AG08396 (cell line): ENCODE data around the gene HOXA7.

ENCODE experiments used
- DNase-seq: peaks from one replicate; pipeline ENCODE4 v3.0.0; 2012; ENCODE audit warnings: low spot score, mixed read lengths

Gene HOXA7

GRCh38 chr7:27170426-27171324, 14.2 kb upstream of the HOXA7 start:
- no peak for DNase-seq

- no peak for DNase-seq
Observed at GRCh38 chr7:27169658-27170425, 13.4 kb upstream of the HOXA7 start.

DNA sequence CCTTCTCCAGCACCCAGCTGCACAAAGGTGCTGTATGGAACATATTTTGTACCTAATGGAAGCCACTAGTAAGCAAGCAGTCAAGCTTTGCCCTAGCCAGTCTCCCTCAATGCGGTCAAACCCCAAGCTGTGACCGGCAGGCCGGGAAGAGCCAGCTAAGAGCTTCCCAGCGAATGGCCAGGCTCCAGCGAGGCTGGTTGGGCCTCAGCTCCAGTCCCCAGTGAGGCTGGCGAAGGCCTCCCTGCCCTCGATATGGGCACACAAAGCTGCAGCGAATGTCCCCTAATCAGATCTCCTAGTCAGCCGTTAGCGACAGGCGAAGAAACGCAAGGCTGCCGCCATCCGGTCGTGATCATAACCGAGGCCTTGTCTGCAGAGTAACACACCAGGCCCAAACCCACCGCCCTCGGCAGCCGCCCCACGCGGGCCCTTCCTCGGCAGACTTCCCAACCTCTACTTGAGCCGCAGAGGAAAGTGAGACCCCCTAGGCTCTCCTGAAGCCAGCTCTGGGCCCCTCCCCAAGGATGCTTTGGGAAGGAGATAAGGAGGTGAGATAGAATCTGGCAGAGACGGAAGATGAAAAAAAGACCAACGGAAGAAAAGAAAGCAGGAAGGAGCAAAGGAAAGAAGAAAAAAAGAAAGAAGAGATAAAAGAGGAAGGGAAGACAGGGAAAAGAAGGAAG, 11.9 kb upstream of the HOXA7 start:
- DNase-seq = no peak

DNA sequence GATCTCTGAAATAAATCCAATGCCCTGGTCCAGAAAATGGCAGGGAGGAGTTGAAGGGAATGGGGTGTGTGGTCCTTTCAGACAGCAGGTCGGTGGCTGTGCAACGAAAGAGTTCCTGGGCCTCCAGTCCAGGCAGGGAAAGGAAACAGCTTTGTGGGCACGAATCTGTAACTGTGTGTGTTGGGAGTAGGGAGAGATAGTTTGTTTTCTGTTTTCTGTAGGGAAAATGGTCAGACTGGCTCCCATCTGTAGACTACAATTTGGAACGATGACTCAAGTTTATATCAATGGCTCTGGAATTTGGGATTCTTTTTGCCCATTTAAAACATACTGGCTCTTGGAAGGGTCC, 11.4 kb upstream of the HOXA7 start:
- no peak for DNase-seq

DNA sequence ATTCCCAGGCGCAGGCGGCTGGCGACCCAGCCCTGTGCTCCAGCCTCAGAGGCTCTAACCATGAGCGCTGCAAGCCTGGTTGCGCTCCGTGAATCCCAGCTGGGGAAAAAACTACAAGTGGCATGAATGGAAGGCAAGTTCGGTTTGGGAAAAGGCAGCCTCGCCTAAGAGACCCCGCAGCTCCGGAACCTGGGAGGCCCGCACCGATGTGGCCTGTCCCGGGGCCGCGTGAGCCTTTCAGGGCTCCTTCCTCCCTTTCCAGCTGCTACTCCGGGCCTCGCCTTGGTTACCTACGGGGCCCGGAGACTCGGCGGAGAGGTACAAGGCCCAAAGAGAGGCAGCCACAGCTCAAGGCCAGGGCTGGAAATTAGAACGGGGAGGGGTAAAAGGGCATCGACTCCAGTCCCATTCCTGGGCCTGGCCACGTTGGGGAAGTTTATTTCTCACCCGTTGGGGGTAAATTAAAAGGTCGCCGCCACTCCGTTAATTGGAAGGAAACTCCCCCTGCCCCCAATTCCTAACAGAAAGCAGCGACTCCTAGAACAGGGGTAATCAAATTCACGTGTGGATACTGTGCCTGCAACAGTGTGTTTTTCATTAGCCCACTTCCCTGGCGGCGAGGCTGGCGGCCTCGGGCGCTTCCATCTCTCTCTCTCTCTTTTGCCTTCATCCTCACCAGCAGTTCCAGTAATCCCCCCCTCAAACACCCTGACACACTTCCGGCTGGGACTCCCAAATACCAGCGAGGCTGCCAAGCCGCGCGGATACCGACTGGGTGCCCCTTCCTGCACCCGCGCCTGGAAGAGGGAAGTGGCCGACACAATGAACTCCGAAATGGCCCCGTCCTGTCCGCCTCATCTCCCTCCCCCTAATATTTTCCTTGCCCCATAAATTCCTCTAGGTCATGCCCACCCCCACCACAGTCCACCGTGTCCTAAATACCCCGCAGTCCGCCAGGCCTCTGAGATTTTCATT, 10.3 kb upstream of the HOXA7 start:
- DNase-seq = no peak

- DNase-seq = no peak
Observed at GRCh38 chr7:27165996-27166530, 9.6 kb upstream of the HOXA7 start.

GRCh38 chr7:27165089-27165995, 8.9 kb upstream of the HOXA7 start, which contains the start of gene HOXA9:
HOXA9 (minus strand) TSS chr7:27165537; CDS start chr7:27165457, 80 bp downstream.
- no peak for DNase-seq

DNA sequence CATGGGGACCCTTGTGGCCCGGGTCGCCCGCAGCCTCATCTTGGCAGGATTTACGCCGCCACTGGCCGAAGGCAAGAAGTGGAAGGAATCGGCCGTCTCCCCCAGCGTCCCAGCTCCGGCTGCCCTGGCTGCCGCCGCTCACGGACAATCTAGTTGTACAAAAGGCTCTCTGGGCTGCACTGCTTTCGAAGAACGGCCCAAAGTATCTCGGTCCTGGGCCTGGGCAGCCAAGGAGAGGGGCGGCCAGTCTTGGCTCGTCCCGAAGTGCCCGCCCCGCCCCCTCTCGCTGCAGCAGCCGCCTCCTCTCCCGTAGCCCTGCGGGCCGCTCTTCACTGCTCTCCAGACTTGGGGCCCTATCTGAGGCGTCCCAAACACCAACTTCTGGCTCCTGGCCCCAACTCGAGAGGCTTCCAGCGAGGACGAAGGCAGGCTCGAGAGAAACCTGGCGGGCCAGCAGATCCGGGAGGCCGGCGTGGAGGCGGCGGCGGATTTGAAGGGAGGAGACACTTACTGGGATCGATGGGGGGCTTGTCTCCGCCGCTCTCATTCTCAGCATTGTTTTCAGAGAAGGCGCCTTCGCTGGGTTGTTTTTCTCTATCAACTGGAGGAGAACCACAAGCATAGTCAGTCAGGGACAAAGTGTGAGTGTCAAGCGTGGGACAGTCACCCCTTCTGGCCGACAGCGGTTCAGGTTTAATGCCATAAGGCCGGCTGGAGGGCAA, 8.1 kb upstream of the HOXA7 start:
- DNase-seq = no peak

DNA sequence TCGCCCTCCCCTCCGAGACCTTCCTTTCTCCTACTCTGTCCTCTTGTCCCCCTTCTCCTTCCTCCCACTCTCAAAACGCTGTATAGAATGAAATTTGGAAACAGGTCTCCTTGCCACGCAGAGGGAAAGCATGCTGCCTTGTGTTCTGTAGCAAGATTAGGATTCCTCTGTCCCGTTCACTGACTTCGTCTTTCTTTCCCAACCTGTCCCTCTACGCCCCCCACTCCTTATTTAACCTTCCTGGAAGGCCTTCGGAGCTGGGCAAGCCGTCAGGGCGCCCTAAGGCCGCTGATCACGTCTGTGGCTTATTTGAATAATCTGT, 7.5 kb upstream of the HOXA7 start:
- no peak for DNase-seq

- DNase-seq = no peak
Observed at GRCh38 chr7:27163288-27164044, 7.0 kb upstream of the HOXA7 start.

DNA sequence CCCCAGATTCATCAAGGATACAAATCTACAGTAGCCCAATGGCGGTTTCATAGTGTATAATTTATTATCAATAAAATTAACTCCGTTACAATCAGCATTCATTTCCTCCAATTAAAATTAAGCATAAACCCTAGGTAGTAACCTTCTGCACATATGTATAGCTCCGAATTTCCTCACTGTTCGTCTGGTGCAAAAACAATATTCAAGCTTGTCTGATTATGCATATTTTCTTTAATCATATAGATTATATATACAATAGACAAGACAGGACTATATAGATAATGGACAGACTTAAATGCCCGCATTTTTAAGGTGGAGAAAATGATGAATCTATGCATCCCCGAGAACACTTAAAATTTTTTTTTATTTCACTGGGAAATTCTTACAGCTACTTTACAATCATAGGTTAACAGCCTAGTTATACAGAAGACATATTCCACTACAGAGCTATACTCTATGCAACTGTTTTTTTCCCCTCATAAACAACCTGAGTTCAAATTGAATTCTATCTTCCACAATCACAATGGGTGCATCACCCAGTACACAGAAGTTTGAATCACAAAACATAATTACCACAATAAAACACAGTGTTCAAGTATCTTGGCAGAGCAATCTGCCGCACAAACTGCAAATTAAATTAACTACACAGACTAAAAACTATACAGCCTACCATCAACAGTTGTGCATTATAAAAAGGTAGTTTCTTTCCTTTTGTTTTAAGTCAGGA, 6.2 kb upstream of the HOXA7 start:
- no peak for DNase-seq

- DNase-seq = no peak
Observed at GRCh38 chr7:27161721-27162560, 5.5 kb upstream of the HOXA7 start.

GRCh38 chr7:27161214-27161720, 4.8 kb upstream of the HOXA7 start:
- no peak for DNase-seq

DNA sequence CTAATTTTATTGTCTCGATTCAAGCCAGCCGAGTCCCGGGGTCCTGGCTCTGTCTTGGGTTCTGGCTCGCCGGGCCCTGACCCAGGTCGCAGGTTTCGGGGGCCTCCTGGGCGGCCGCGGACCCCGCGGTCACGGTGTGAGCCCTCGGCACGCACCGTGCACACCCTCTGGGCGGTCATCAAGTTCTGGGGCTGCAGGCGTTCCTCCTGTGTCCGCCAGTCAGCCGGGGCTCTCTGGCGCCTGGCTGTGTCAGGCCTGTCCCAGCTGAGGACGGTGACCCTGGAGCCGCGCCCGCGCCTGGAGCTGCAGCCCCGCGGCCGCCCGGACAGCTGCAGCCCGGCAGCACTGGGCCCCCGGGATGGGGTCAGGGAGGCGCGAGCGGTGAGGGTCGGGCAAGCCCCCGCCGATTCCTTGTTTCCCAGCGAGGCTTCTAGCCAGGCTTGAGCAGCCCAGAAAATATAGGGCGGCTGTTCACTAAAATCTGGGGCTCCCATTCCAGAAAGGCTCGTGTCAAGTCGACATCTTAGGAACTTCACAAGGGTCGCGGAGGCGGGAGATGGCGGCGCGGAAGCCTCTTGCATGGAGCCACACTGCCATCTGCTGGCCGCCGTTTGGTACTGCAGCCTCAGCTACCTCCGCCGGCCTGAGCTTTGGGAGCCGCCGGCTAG, 4.2 kb upstream of the HOXA7 start:
- DNase-seq = peak; percentile 92

DNA sequence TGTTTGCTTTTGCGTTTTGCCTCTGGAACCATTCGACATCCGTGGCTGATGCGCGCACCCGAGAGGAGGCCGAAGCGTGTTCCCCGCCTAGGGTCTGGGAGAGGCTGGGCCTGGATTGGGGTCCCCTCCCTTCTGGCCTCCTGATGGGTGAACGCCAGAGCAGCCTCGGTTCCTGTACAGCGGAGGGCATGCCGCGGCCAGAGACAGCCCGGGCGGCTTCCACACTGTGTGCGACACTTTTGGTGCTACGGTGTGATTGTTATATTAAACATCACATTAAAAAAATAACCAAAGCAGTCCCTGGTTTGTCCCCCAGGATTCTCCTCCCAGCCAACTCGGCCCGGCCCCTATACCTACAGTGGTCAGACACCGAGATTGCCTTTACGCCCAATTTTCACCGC, 3.7 kb upstream of the HOXA7 start:
- no peak for DNase-seq
